HEK293 (cell line): ENCODE measurements around the gene PALD1.
A peak's percentile ranks its signal among the peaks of the same experiment; 100 is the strongest.

Experiments
- CTCF ChIA-PET: fragments of 350-600 bp; formaldehyde crosslinking; extraction: SDS; loops from one replicate; lab custom pipeline; 2021; ENCODE audit warnings: antibody characterized with exemption; lab: Yijun Ruan, JAX
- POLR2A ChIA-PET: fragments of 300-600 bp; formaldehyde crosslinking; extraction: SDS; loops from one replicate; lab custom pipeline; 2020; ENCODE audit warnings: antibody characterized with exemption, inconsistent platforms; lab: Yijun Ruan, JAX
- H3K27ac ChIP-seq: fragments of 200-500 bp; sonication (Bioruptor generic); 2 replicates; pipeline ENCODE4 v1.5.1; 2014; ENCODE audit warnings: low read depth, low read length, control low read depth, inconsistent platforms; ENCODE audit errors: extremely low read depth
- H3K36me3 ChIP-seq, 2 experiments: fragments of 200-500 bp in 1 of 2; sonication (Bioruptor generic) in 1 of 2; 1 replicate in 1 of 2; 2 replicates in 1 of 2; pipeline ENCODE4 v1.5.1; 2014 to 2017; ENCODE audit warnings: inconsistent platforms in 2 of 2, low read length in 2 of 2; ENCODE audit not compliant: control insufficient read depth in 2 of 2, insufficient read depth in 1 of 2
- H3K4me1 ChIP-seq: fragments of 200-500 bp; sonication (Bioruptor generic); 2 replicates; pipeline ENCODE4 v1.5.1; 2014; ENCODE audit warnings: mild to moderate bottlenecking, low read length, inconsistent platforms; ENCODE audit not compliant: control insufficient read depth, insufficient read depth
- H3K4me3 ChIP-seq: 2 replicates; pipeline ENCODE4 v1.5.1; 2011; ENCODE audit warnings: low read depth, mild to moderate bottlenecking, control low read depth, low read length, moderate library complexity
- H3K9me3 ChIP-seq: fragments of 200-500 bp; sonication (Bioruptor generic); 2 replicates; pipeline ENCODE4 v1.5.1; 2014; ENCODE audit warnings: low read depth, low read length, inconsistent platforms; ENCODE audit not compliant: control insufficient read depth, insufficient read depth
- FEZF1 ChIP-seq: fragments of 450-650 bp; formaldehyde crosslinking; IDR thresholded peaks from 2 replicates; pipeline ENCODE4 v1.5.1; 2016; ENCODE audit warnings: missing biosample characterization, missing genetic modification characterization
- IKZF3 ChIP-seq: fragments of 450-650 bp; IDR thresholded peaks from 2 replicates; pipeline ENCODE4 v1.5.0; 2018; ENCODE audit warnings: missing biosample characterization, mild to moderate bottlenecking, missing genetic modification characterization, moderate library complexity
- MYNN ChIP-seq: fragments of 450-650 bp; formaldehyde crosslinking; IDR thresholded peaks from 2 replicates; pipeline ENCODE4 v1.5.1; 2016; ENCODE audit warnings: missing biosample characterization, missing genetic modification characterization, borderline replicate concordance
- PRDM4 ChIP-seq: fragments of 450-650 bp; formaldehyde crosslinking; IDR thresholded peaks from 2 replicates; pipeline ENCODE4 v1.5.1; 2017; ENCODE audit warnings: missing biosample characterization, missing genetic modification characterization
- PRDM6 ChIP-seq: fragments of 450-650 bp; formaldehyde crosslinking; IDR thresholded peaks from 2 replicates; pipeline ENCODE4 v1.5.1; 2017; ENCODE audit warnings: missing biosample characterization, missing genetic modification characterization
- REPIN1 ChIP-seq: fragments of 450-650 bp; formaldehyde crosslinking; IDR thresholded peaks from 2 replicates; pipeline ENCODE4 v1.5.1; 2017; ENCODE audit warnings: missing biosample characterization, missing genetic modification characterization, low read depth
- REST ChIP-seq: fragments of 450-650 bp; formaldehyde crosslinking; IDR thresholded peaks from 2 replicates; pipeline ENCODE4 v1.5.1; 2016; ENCODE audit warnings: missing biosample characterization, missing genetic modification characterization
- ZBTB44 ChIP-seq: fragments of 450-650 bp; IDR thresholded peaks from 2 replicates; pipeline ENCODE4 v1.5.1; 2018; ENCODE audit warnings: missing biosample characterization, mild to moderate bottlenecking, missing genetic modification characterization
- ZBTB6 ChIP-seq: fragments of 450-650 bp; formaldehyde crosslinking; IDR thresholded peaks from 2 replicates; pipeline ENCODE4 v1.5.1; 2017; ENCODE audit warnings: missing biosample characterization, missing genetic modification characterization
- ZFHX2 ChIP-seq: fragments of 450-650 bp; formaldehyde crosslinking; conservative IDR thresholded peaks from 2 replicates; pipeline ENCODE4 v1.5.1; 2016; ENCODE audit warnings: missing biosample characterization, missing genetic modification characterization
- ZNF266 ChIP-seq: fragments of 450-650 bp; formaldehyde crosslinking; IDR thresholded peaks from 2 replicates; pipeline ENCODE4 v1.5.1; 2016; ENCODE audit warnings: missing biosample characterization, missing genetic modification characterization, low read depth
- ZNF302 ChIP-seq: fragments of 450-650 bp; formaldehyde crosslinking; IDR thresholded peaks from 2 replicates; pipeline ENCODE4 v1.5.1; 2016; ENCODE audit warnings: missing biosample characterization, missing genetic modification characterization, low read depth
- ZNF324 ChIP-seq: fragments of 450-650 bp; formaldehyde crosslinking; IDR thresholded peaks from 2 replicates; pipeline ENCODE4 v1.5.1; 2016; ENCODE audit warnings: missing biosample characterization, missing genetic modification characterization
- ZNF426 ChIP-seq: fragments of 450-650 bp; formaldehyde crosslinking; IDR thresholded peaks from 2 replicates; pipeline ENCODE4 v1.5.1; 2017; ENCODE audit warnings: missing biosample characterization, missing genetic modification characterization, mild to moderate bottlenecking, inconsistent platforms, moderate library complexity
- ZNF610 ChIP-seq: fragments of 450-650 bp; formaldehyde crosslinking; IDR thresholded peaks from 2 replicates; pipeline ENCODE4 v1.5.1; 2016; ENCODE audit warnings: missing biosample characterization, missing genetic modification characterization, borderline replicate concordance
- ZNF623 ChIP-seq: fragments of 450-650 bp; formaldehyde crosslinking; IDR thresholded peaks from 2 replicates; pipeline ENCODE4 v1.5.1; 2016; ENCODE audit warnings: missing biosample characterization, missing genetic modification characterization

PALD1 gene

GRCh38 chr10:70564113-70564725, 85.7 kb downstream of the PALD1 start:
- no peak overlapping the region for H3K27ac ChIP-seq
- TF ChIP-seq ZBTB44 (peak; percentile 61), PRDM4 (no peak)
- CTCF ChIA-PET, result no interaction called here
- H3K4me3 ChIP-seq, result no peak overlapping the region
- POLR2A ChIA-PET, result no interaction called here
- peaks cover 0 to 14% of the 10 kb centered on the region in 2 experiments; a peak in 1 of 3 replicates for H3K36me3 ChIP-seq
- no peaks in the 10 kb centered on the region; the same call in 1 of the 2 replicates for H3K4me1 ChIP-seq
- H3K9me3 ChIP-seq, result no peaks in the 10 kb centered on the region

- H3K4me1 ChIP-seq, result no peaks in the 10 kb centered on the region
- no peaks in the 10 kb centered on the region for H3K9me3 ChIP-seq
- H3K27ac ChIP-seq, result no peak overlapping the region
- H3K36me3 ChIP-seq, result peaks cover 0 to 19% of the 10 kb centered on the region in 2 experiments; a peak in 1 of 3 replicates
- no peak overlapping the region for H3K4me3 ChIP-seq
- ChIA-PET POLR2A (no interaction called here), CTCF (interaction anchor here (0.6 kb wide), 2 partner anchors 14 to 42 kb away, joined by 3 to 4 read pairs; no protein-coding TSS in a partner anchor)
- no peak for TF ChIP-seq IKZF3 (tag by site-specific recombination)
- no peak for TF ChIP-seq ZNF266 (tag by site-specific recombination)
Measured at GRCh38 chr10:70564901-70565351, 86.4 kb downstream of the PALD1 start.

GRCh38 chr10:70565556-70566514, 87.3 kb downstream of the PALD1 start:
- ChIA-PET POLR2A (no interaction called here), CTCF (interaction anchor here (0.6 to 0.8 kb wide), 5 partner anchors 14 to 193 kb away, joined by 3 to 4 read pairs (median 3); no protein-coding TSS in a partner anchor)
- peaks cover 0 to 19% of the 10 kb centered on the region in 2 experiments; a peak in 1 of 3 replicates for H3K36me3 ChIP-seq
- H3K4me3 ChIP-seq, result no peak overlapping the region
- no peaks in the 10 kb centered on the region for H3K4me1 ChIP-seq
- TF ChIP-seq ZBTB6 (tag by site-specific recombination), result no peak
- TF ChIP-seq MYNN (tag by site-specific recombination), result no peak
- no peak for TF ChIP-seq ZNF324 (tag by site-specific recombination)
- TF ChIP-seq ZNF623 (tag by site-specific recombination), result no peak
- TF ChIP-seq ZFHX2, result no peak
- no peak for TF ChIP-seq REST (tag by site-specific recombination)
- TF ChIP-seq ZNF426 (tag by site-specific recombination), result no peak
- TF ChIP-seq REPIN1 (tag by site-specific recombination), result no peak
- no peak for TF ChIP-seq ZNF610 (tag by site-specific recombination)
- no peak for TF ChIP-seq PRDM6
- TF ChIP-seq FEZF1 (tag by site-specific recombination), result no peak
- TF ChIP-seq ZNF302 (tag by site-specific recombination), result no peak
- no peaks in the 10 kb centered on the region for H3K9me3 ChIP-seq
- no peak overlapping the region for H3K27ac ChIP-seq
